ENCODE data around the gene PRKAG2. TPM values are rescaled to one million over a fixed set of nuclear protein-coding genes. Genes with fewer than 3 reads are reported as not detected.
A peak's percentile ranks its signal among the peaks of the same experiment; 100 is the strongest.

The PRKAG2 gene
- total RNA-seq, 1 donor from 2014 or later: 35.4 TPM

DNA sequence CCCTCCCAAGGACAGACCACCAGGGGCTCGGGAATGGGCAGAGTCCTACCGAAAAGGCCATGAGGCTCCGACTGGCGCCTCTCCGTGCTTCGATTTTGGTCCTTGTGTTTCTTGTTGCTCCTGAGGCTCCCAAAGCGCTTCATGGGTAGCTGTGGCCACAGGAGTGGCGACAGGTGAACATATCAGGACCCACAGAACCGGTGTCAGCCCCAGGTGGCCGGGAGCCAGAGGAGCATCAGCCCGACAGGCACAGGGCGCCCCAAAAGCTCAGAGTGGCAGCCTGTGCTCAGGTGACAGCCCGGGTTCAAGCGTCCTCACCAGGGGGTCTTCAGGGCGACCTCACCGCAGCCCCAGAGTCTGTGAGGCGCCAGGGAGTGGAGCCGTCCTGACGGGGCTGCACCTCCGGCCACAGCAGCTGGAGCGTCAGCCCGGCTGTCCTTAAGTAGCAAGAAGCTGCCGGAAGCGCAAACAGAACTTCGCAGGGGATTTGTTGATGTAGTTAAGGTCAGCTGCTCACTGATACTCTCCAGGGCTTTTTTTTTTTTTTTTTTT is 141.0 kb downstream of the PRKAG2 start:
- DNase-seq: no peak
- TF ChIP-seq, protein P1, sequence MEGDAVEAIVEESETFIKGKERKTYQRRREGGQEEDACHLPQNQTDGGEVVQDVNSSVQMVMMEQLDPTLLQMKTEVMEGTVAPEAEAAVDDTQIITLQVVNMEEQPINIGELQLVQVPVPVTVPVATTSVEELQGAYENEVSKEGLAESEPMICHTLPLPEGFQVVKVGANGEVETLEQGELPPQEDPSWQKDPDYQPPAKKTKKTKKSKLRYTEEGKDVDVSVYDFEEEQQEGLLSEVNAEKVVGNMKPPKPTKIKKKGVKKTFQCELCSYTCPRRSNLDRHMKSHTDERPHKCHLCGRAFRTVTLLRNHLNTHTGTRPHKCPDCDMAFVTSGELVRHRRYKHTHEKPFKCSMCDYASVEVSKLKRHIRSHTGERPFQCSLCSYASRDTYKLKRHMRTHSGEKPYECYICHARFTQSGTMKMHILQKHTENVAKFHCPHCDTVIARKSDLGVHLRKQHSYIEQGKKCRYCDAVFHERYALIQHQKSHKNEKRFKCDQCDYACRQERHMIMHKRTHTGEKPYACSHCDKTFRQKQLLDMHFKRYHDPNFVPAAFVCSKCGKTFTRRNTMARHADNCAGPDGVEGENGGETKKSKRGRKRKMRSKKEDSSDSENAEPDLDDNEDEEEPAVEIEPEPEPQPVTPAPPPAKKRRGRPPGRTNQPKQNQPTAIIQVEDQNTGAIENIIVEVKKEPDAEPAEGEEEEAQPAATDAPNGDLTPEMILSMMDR (IDR thresholded peaks at IDR 0.05): no peak
- ATAC-seq: peak; percentile 49 to 68

DNA sequence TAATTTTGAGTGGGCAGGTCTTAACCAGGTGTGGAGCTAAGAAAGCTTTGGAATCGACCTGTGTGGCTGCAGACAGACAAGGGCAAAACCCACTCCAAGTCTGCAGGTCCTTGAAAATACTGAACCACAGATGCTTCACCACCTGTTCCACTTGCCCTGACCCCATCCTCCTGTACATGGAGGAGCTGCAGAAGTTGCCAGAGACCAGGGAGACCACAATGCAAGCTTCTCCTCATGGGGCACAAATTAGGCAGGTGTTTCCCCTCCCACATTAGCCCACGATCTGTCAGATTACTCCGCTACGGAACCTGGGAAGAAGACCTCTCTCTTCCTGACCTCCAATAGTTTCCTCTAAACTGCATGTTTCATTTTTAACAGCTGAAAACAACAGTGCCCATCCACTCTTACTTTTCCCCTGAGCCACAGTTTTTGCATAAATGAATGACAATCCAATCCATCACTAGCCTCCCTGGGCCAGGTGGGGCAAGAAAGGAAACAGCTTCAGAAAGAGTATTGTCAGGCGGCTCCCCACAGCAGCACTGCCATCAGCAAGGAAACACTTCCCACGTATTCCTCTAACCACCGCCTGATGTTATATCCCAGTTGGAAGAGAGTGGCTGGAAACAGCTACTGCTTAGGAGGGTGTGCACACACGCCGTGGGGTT is 141.6 kb downstream of the PRKAG2 start:
- DNase-seq (no peak), ATAC-seq (no peak)
- Histone ChIP-seq H3K27me3 (ENCODE audit: low read depth) (no peaks in the 10 kb centered on the region), H3K9me3 (no peaks in the 10 kb centered on the region), H3K4me3 (no peak overlapping the region), H3K36me3 (no peaks in the 10 kb centered on the region), H3K4me1 (peaks cover 15% of the 10 kb centered on the region), H3K27ac (peak overlapping the region; percentile 13)
- TF ChIP-seq, protein P1 (IDR thresholded peaks at IDR 0.05): no peak
- intact Hi-C loops (cut with DNase I): no loop called here

More for the DNA sequence above, 141.0 kb downstream of the PRKAG2 start:
- Histone ChIP-seq H3K9me3 (no peaks in the 10 kb centered on the region), H3K27ac (peak overlapping the region; percentile 13), H3K4me1 (peaks cover 15% of the 10 kb centered on the region), H3K27me3 (ENCODE audit: low read depth) (no peaks in the 10 kb centered on the region), H3K36me3 (no peaks in the 10 kb centered on the region), H3K4me3 (peak overlapping the region; percentile 24)
- intact Hi-C loops (cut with DNase I): no loop called here

- intact Hi-C loops (cut with DNase I): no loop called here
- TF ChIP-seq, protein P1 (IDR thresholded peaks at IDR 0.05): no peak
- Histone ChIP-seq H3K27ac (no peak overlapping the region), H3K9me3 (no peaks in the 10 kb centered on the region), H3K36me3 (no peaks in the 10 kb centered on the region), H3K27me3 (ENCODE audit: low read depth) (no peaks in the 10 kb centered on the region), H3K4me1 (peaks cover 18% of the 10 kb centered on the region), H3K4me3 (no peak overlapping the region)
- ATAC-seq (no peak), DNase-seq (no peak)
Measured at GRCh38 chr7:151732834-151733592, 143.9 kb downstream of the PRKAG2 start.

DNA sequence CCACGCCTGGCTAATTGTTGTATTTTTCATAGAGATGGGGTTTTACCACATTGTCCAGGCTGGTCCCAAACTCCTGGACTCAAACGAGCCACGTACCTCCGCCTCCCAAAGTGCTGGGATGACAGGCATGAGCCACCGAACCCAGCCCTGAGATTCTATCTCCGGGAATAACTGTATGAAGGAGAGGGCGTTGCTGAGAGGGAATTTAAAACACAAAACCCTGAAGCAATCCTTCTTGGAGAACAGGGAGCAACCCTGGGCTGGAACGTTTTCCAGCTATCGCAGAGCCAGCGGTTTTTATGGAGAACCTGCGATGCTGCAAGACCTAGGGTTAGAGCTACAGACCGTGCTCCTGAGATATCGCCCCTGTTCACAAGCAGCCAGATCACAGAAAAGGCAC is 144.6 kb downstream of the PRKAG2 start:
- TF ChIP-seq, protein P1 (IDR thresholded peaks at IDR 0.05): no peak
- DNase-seq: no peak
- Histone ChIP-seq H3K27me3 (ENCODE audit: low read depth) (no peaks in the 10 kb centered on the region), H3K9me3 (no peaks in the 10 kb centered on the region), H3K4me3 (no peak overlapping the region), H3K27ac (no peak overlapping the region), H3K36me3 (no peaks in the 10 kb centered on the region), H3K4me1 (peaks cover 25% of the 10 kb centered on the region)
- intact Hi-C loops (cut with DNase I): no loop called here
- no peak for ATAC-seq

GRCh38 chr7:151731022-151731441 is 145.9 kb downstream of the PRKAG2 start:
- Histone ChIP-seq H3K9me3 (no peaks in the 10 kb centered on the region), H3K36me3 (no peaks in the 10 kb centered on the region), H3K4me3 (no peak overlapping the region), H3K27me3 (ENCODE audit: low read depth) (no peaks in the 10 kb centered on the region), H3K27ac (no peak overlapping the region), H3K4me1 (peaks cover 19% of the 10 kb centered on the region)
- DNase-seq (no peak), ATAC-seq (no peak)
- intact Hi-C loops (cut with DNase I): no loop called here
- TF ChIP-seq, protein P1 (IDR thresholded peaks at IDR 0.05): no peak

Measured in lower lobe of right lung (tissue), 2 donors.